Cortex of kidney (tissue), 1 donor: Measurements from ENCODE around the gene SPATA33.
"Not testable (repeated sequence)": the region's sequence is repeated elsewhere in the genome, so short reads cannot be mapped to it uniquely, and the experiment has no call there.

Experiments used
- DNase-seq: peaks from one replicate; lab custom pipeline; 2025; lab: John Stamatoyannopoulos, UW

Gene SPATA33

GRCh38 chr16:89629827-89630610 lies 27.6 kb upstream of the SPATA33 start:
- DNase-seq, result no peak

GRCh38 chr16:89633064-89633631 lies 24.5 kb upstream of the SPATA33 start:
- no peak for DNase-seq

GRCh38 chr16:89634463-89635385 lies 22.9 kb upstream of the SPATA33 start:
- not testable (repeated sequence) for DNase-seq

GRCh38 chr16:89636663-89637062 lies 21.0 kb upstream of the SPATA33 start:
- no peak for DNase-seq

GRCh38 chr16:89637379-89637778 lies 20.3 kb upstream of the SPATA33 start:
- DNase-seq, result no peak

- no peak for DNase-seq
These were observed 19.2 kb upstream of the SPATA33 start for GRCh38 chr16:89638455-89638854.

GRCh38 chr16:89639385-89639784 lies 18.3 kb upstream of the SPATA33 start:
- no peak for DNase-seq

- DNase-seq, result no peak
These were observed 16.0 kb upstream of the SPATA33 start for GRCh38 chr16:89641458-89642119.

GRCh38 chr16:89642574-89642973 lies 15.1 kb upstream of the SPATA33 start:
- no peak for DNase-seq

- DNase-seq, result no peak
These were observed 13.8 kb upstream of the SPATA33 start for GRCh38 chr16:89643769-89644300.

GRCh38 chr16:89645122-89645521 lies 12.5 kb upstream of the SPATA33 start:
- no peak for DNase-seq

GRCh38 chr16:89646270-89646669 lies 11.4 kb upstream of the SPATA33 start:
- no peak for DNase-seq

GRCh38 chr16:89646906-89647305 lies 10.7 kb upstream of the SPATA33 start:
- DNase-seq, result no peak

GRCh38 chr16:89651584-89651983 lies 6.1 kb upstream of the SPATA33 start:
- DNase-seq, result no peak

- DNase-seq, result no peak
These were observed 3.9 kb upstream of the SPATA33 start for GRCh38 chr16:89653656-89654295.

- no peak for DNase-seq
These were observed 2.5 kb upstream of the SPATA33 start for GRCh38 chr16:89655062-89655643.

- no peak for DNase-seq
These were observed 1.1 kb upstream of the SPATA33 start for GRCh38 chr16:89656435-89657121.

- DNase-seq, result no peak
These were observed 714 bp downstream of the SPATA33 start for GRCh38 chr16:89658221-89658879.

- DNase-seq, result no peak
These were observed 2.5 kb downstream of the SPATA33 start for GRCh38 chr16:89660146-89660545.

- no peak for DNase-seq
These were observed 3.6 kb downstream of the SPATA33 start for GRCh38 chr16:89661215-89661614.
